GM18519 (cell line): Measurements from ENCODE around the gene FGD2.
A peak's percentile ranks its signal among the peaks of the same experiment; 100 is the strongest.

Source experiments
- ATAC-seq: cut with Tn5 transposase; IDR thresholded peaks from one replicate; pipeline ENCODE4 v1.9.1; 2021; ENCODE audit warnings: mild to moderate bottlenecking, moderate library complexity; ENCODE audit not compliant: unreplicated experiment, low FRiP score

FGD2 gene

GRCh38 chr6:37013516-37014491 lies 8.3 kb downstream of the FGD2 start:
- ATAC-seq: no peak

GRCh38 chr6:37014667-37015066 lies 9.2 kb downstream of the FGD2 start:
- ATAC-seq: no peak

- ATAC-seq: no peak
These were observed 10.1 kb downstream of the FGD2 start for GRCh38 chr6:37015532-37015931.

- ATAC-seq: no peak
These were observed 11.5 kb downstream of the FGD2 start for GRCh38 chr6:37016995-37017394.

- no peak for ATAC-seq
These were observed 12.2 kb downstream of the FGD2 start for GRCh38 chr6:37017606-37018197.

GRCh38 chr6:37018198-37019064 lies 13.0 kb downstream of the FGD2 start:
- ATAC-seq: peak; percentile 67

GRCh38 chr6:37019065-37019450 lies 13.6 kb downstream of the FGD2 start:
- no peak for ATAC-seq

- ATAC-seq: no peak
These were observed 14.9 kb downstream of the FGD2 start for GRCh38 chr6:37020381-37020780.

- no peak for ATAC-seq
These were observed 15.4 kb downstream of the FGD2 start for GRCh38 chr6:37020812-37021211.

- no peak for ATAC-seq
These were observed 16.1 kb downstream of the FGD2 start for GRCh38 chr6:37021356-37022129.

- ATAC-seq: no peak
These were observed 16.8 kb downstream of the FGD2 start for GRCh38 chr6:37022135-37022863.

- no peak for ATAC-seq
These were observed 19.3 kb downstream of the FGD2 start for GRCh38 chr6:37024656-37025337.

GRCh38 chr6:37025621-37026466 lies 20.4 kb downstream of the FGD2 start:
- no peak for ATAC-seq

GRCh38 chr6:37027036-37027720 lies 21.7 kb downstream of the FGD2 start:
- ATAC-seq: no peak

GRCh38 chr6:37027811-37028469 lies 22.5 kb downstream of the FGD2 start:
- ATAC-seq: no peak

GRCh38 chr6:37029249-37029971 lies 24.0 kb downstream of the FGD2 start:
- no peak for ATAC-seq
